Measurements from ENCODE around the gene OR2AE1. TPM values are rescaled to one million over a fixed set of nuclear protein-coding genes. Genes with fewer than 3 reads are reported as not detected.

OR2AE1 gene
- total and polyA plus RNA-seq, 8 donors = 1.1 TPM; not detected in 7

GRCh38 chr7:99835189-99835588 lies 41.6 kb downstream of the OR2AE1 start:
- Histone ChIP-seq H3K4me1 (peaks cover 7 to 21% (median 19%) of the 10 kb centered on the region in 4 donors), H3K9me3 (no peaks in the 10 kb centered on the region), H3K27me3 (no peaks in the 10 kb centered on the region), H3K4me3 (no peak overlapping the region), H3K36me3 (no peaks in the 10 kb centered on the region), H3K27ac (no peak overlapping the region)
- no peak for DNase-seq
- 84 to 94% (median 86%) methylated on average over 4 of the region's 4 CpGs for WGBS, 5 donors
- TF ChIP-seq POLR2AphosphoS5 (IDR thresholded peaks at IDR 0.05) (no peak), POLR2A (IDR thresholded peaks at IDR 0.05) (no peak), EP300 (IDR thresholded peaks at IDR 0.05) (no peak), CTCF (IDR thresholded peaks at IDR 0.05) (no peak)
- intact Hi-C loops (cut with DNase I; ENCODE audit: low total_unique reads) = no loop called here

- no peak for DNase-seq
- H3K4me1 ChIP-seq = peaks cover 7 to 27% (median 21%) of the 10 kb centered on the region in 4 donors
- 90 to 97% (median 93%) methylated on average over 2 of the region's 2 CpGs for WGBS, 5 donors
- TF ChIP-seq POLR2A (IDR thresholded peaks at IDR 0.05) (no peak), POLR2AphosphoS5 (IDR thresholded peaks at IDR 0.05) (no peak), EP300 (IDR thresholded peaks at IDR 0.05) (no peak), CTCF (IDR thresholded peaks at IDR 0.05) (no peak)
- H3K36me3 ChIP-seq = no peaks in the 10 kb centered on the region
- H3K27me3 ChIP-seq = no peaks in the 10 kb centered on the region
- no peaks in the 10 kb centered on the region for H3K9me3 ChIP-seq
- intact Hi-C loops (cut with DNase I; ENCODE audit: low total_unique reads) = no loop called here
- H3K4me3 ChIP-seq = no peak overlapping the region
- H3K27ac ChIP-seq = no peak overlapping the region
Observed at GRCh38 chr7:99834382-99834781, 42.5 kb downstream of the OR2AE1 start.

- DNase-seq = peak in 1 of 2 donors; percentile 33
- Histone ChIP-seq H3K36me3 (no peaks in the 10 kb centered on the region), H3K27ac (peak overlapping the region in 1 of 5 donors; percentile 9), H3K4me1 (peaks cover 7 to 36% (median 21%) of the 10 kb centered on the region in 4 donors), H3K9me3 (no peaks in the 10 kb centered on the region), H3K4me3 (no peak overlapping the region), H3K27me3 (no peaks in the 10 kb centered on the region)
- TF ChIP-seq EP300 (IDR thresholded peaks at IDR 0.05) (no peak), CTCF (IDR thresholded peaks at IDR 0.05) (no peak), POLR2A (IDR thresholded peaks at IDR 0.05) (no peak), POLR2AphosphoS5 (IDR thresholded peaks at IDR 0.05) (no peak)
- intact Hi-C loops (cut with DNase I; ENCODE audit: low total_unique reads) = no loop called here
- 27 to 45% (median 37%) methylated on average over 8 of the region's 8 CpGs for WGBS, 5 donors
Observed at GRCh38 chr7:99833289-99833877, 43.5 kb downstream of the OR2AE1 start.

- intact Hi-C loops (cut with DNase I; ENCODE audit: low total_unique reads) = no loop called here
- peaks cover 10 to 37% (median 28%) of the 10 kb centered on the region in 4 donors for H3K4me1 ChIP-seq
Observed at GRCh38 chr7:99831595-99831994, 45.2 kb downstream of the OR2AE1 start.

More at GRCh38 chr7:99831595-99831994, 45.2 kb downstream of the OR2AE1 start:
- DNase-seq = no peak
- Histone ChIP-seq H3K27ac (no peak overlapping the region), H3K9me3 (no peaks in the 10 kb centered on the region), H3K4me3 (no peak overlapping the region), H3K36me3 (no peaks in the 10 kb centered on the region), H3K27me3 (no peaks in the 10 kb centered on the region)
- no peak for TF ChIP-seq CTCF (IDR thresholded peaks at IDR 0.05)
- TF ChIP-seq EP300 (IDR thresholded peaks at IDR 0.05) = no peak
- TF ChIP-seq POLR2AphosphoS5 (IDR thresholded peaks at IDR 0.05) = no peak
- TF ChIP-seq POLR2A (IDR thresholded peaks at IDR 0.05) = no peak
